Suprapubic skin (tissue), 4 donors: Measurements from ENCODE around the gene ATP6V0E1. TPM values are rescaled to one million over a fixed set of nuclear protein-coding genes. Genes with fewer than 3 reads are reported as not detected.
"Not testable (repeated sequence)": the region's sequence is repeated elsewhere in the genome, so short reads cannot be mapped to it uniquely, and the experiment has no call there.

ENCODE experiments used
- DNase-seq, 2 donors: peaks; one replicate each; pipeline ENCODE4 v3.0.0-alpha.2; 2019; ENCODE audit warnings: low spot score in 2 of 2
- H3K27ac ChIP-seq: fragments of 200-600 bp; sonication (generic); one replicate; pipeline ENCODE4 v1.5.1; 2019
- H3K27me3 ChIP-seq: fragments of 200-600 bp; sonication (generic); one replicate; pipeline ENCODE4 v1.5.1; 2019
- H3K36me3 ChIP-seq: fragments of 200-600 bp; sonication (generic); one replicate; pipeline ENCODE4 v1.5.1; 2019
- H3K4me1 ChIP-seq: fragments of 200-600 bp; sonication (generic); one replicate; pipeline ENCODE4 v1.5.1; 2019
- H3K4me3 ChIP-seq: fragments of 200-600 bp; sonication (generic); one replicate; pipeline ENCODE4 v1.5.1; 2019; ENCODE audit warnings: mild to moderate bottlenecking
- H3K9me3 ChIP-seq: fragments of 200-600 bp; sonication (generic); one replicate; pipeline ENCODE4 v1.5.1; 2019
- EP300 ChIP-seq: sonication (generic); formaldehyde crosslinking; IDR thresholded peaks from one replicate; pipeline ENCODE4 v1.6.1; 2017; ENCODE audit warnings: antibody characterized with exemption
- POLR2A ChIP-seq, 2 donors: fragments of 450-650 bp; IDR thresholded peaks; one replicate each; pipeline ENCODE4 v1.6.1; 2017; ENCODE audit warnings: antibody characterized with exemption in 2 of 2, mild to moderate bottlenecking in 2 of 2, moderate library complexity in 2 of 2
- POLR2AphosphoS5 ChIP-seq, 3 donors: sonication (generic); formaldehyde crosslinking; IDR thresholded peaks; one replicate each; pipeline ENCODE4 v1.6.1; 2017; ENCODE audit warnings: antibody characterized with exemption in 3 of 3
- WGBS: methylation state at CpG from one replicate; pipeline ENCODE4 v1.1.5; 2018; 5-methylcytosine and 5-hydroxymethylcytosine counted together
- total RNA-seq, 4 donors: library from RNA; depleted of rRNA; stranded (reverse); fragments of >200 nt; gene quantifications; one replicate each; pipeline ENCODE4 v1.1.0, GENCODE V29; 2016
- TF ChIP-seq, protein P1 (sequence below), 2 donors: fragments of 200-600 bp in 1 of 2; fragments of 450-650 bp in 1 of 2; sonication (generic) in 1 of 2; IDR thresholded peaks; one replicate each; pipeline ENCODE4 v1.5.1; 2016 to 2019; ENCODE audit warnings: antibody characterized with exemption in 2 of 2, mild to moderate bottlenecking in 1 of 2, moderate library complexity in 1 of 2

ATP6V0E1 gene
- total RNA-seq, 4 donors from 2014 or later, result 73.7 to 91.3 (median 82.1) TPM

DNA sequence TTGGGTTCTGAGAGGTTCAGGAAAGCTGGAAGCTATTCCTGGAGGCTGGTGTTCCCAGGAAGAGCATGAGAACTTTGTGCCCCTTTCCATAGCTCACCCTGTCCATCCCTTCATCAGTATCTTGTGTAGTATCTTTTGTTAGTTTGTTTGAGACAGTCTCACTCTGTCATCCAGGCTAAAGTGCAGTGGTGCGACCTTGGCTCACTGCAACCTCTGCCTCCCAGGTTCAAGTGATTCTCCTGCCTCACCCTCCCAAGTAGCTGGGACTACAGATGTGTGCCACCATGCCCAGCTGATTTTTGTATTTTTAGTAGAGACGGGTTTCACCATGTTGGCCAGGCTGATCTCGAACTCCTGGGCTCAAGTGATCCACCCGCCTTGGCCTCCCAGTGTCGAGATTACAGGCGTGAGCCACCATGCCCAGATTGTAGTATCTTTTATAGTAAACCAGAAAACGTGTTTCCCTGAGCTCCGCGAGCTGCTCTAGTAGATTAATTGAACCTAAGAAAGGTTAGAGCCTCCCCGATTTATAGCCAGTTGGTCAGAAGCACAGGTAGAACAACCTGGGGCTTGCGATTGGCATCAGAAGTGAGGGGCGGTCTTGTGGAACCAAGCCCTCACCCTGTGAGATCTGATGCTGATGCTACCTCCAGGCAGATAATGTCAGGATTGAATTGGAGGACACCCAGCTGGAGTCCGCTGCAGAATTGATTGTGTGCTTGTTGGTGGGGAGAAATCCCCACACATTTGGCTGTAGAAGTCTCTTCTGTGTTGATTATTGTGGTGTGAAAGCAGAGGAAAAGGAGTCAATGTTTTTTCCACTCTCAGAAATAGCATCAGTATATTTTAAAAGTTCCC, 32.3 kb downstream of the ATP6V0E1 start:
- no peaks in the 10 kb centered on the region for H3K9me3 ChIP-seq
- peaks cover 4% of the 10 kb centered on the region for H3K36me3 ChIP-seq
- H3K27ac ChIP-seq, result peak overlapping the region; percentile 59
- peak in 1 of 2 donors; percentile 43 for DNase-seq
- H3K4me1 ChIP-seq, result peaks cover 48% of the 10 kb centered on the region
- TF ChIP-seq, protein P1, sequence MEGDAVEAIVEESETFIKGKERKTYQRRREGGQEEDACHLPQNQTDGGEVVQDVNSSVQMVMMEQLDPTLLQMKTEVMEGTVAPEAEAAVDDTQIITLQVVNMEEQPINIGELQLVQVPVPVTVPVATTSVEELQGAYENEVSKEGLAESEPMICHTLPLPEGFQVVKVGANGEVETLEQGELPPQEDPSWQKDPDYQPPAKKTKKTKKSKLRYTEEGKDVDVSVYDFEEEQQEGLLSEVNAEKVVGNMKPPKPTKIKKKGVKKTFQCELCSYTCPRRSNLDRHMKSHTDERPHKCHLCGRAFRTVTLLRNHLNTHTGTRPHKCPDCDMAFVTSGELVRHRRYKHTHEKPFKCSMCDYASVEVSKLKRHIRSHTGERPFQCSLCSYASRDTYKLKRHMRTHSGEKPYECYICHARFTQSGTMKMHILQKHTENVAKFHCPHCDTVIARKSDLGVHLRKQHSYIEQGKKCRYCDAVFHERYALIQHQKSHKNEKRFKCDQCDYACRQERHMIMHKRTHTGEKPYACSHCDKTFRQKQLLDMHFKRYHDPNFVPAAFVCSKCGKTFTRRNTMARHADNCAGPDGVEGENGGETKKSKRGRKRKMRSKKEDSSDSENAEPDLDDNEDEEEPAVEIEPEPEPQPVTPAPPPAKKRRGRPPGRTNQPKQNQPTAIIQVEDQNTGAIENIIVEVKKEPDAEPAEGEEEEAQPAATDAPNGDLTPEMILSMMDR (IDR thresholded peaks at IDR 0.05), result no peak
- TF ChIP-seq POLR2AphosphoS5 (IDR thresholded peaks at IDR 0.05) (no peak), POLR2A (IDR thresholded peaks at IDR 0.05) (no peak), EP300 (no peak)
- no peak overlapping the region for H3K4me3 ChIP-seq
- WGBS, result 92% methylated on average over 13 of the region's 13 CpGs
- no peaks in the 10 kb centered on the region for H3K27me3 ChIP-seq

DNA sequence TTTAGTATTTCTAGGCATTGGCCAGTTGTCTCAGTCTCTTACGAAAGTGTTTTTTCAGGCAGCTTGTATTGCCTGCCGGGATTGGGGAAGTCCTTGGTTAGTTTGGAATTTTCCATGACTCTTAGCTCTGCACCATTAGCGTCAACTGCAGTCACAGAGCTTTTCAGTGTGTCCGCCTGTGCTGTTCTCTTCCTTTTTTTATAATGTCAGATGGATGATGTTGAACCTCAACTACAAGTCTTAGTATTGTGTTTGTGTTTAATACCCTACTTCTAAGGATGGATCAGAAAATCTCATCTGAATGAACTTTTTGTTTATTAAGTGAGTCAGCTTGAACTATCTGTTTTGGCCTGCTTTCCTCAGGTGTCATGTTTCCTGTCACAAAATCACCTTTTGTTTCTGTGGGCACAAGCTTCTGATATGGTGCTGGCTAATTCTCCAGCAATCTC, 33.1 kb downstream of the ATP6V0E1 start:
- H3K36me3 ChIP-seq, result peaks cover 12% of the 10 kb centered on the region
- no peaks in the 10 kb centered on the region for H3K9me3 ChIP-seq
- TF ChIP-seq EP300 (no peak), POLR2AphosphoS5 (IDR thresholded peaks at IDR 0.05) (no peak), POLR2A (IDR thresholded peaks at IDR 0.05) (no peak)
- TF ChIP-seq, protein P1 (IDR thresholded peaks at IDR 0.05), result no peak
- 42% methylated on average over 4 of the region's 4 CpGs for WGBS
- H3K27me3 ChIP-seq, result no peaks in the 10 kb centered on the region
- H3K27ac ChIP-seq, result peak overlapping the region; percentile 59
- DNase-seq, result peak in 1 of 2 donors; percentile 23
- peaks cover 40% of the 10 kb centered on the region for H3K4me1 ChIP-seq
- H3K4me3 ChIP-seq, result no peak overlapping the region

DNA sequence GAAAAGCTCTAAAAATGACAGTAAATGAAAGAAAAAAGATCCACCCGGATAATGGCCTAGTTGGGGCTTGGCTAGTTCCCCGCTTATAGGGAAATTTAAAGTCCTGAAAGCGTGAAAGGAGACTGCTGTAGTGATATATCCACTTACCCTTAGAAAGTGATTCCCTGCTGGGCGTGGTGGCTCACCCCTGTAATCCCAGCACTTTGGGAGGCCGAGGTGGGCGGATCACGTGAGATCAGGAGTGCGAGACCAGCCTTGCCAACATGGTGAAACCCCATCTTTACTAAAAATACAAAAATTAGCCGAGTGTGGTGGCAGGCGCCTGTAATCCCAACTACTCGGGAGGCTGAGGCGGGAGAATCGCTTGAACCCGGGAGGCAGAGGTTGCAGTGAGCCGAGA, 33.5 kb downstream of the ATP6V0E1 start:
- Histone ChIP-seq H3K4me1 (peaks cover 35% of the 10 kb centered on the region), H3K36me3 (peaks cover 15% of the 10 kb centered on the region), H3K27ac (peak overlapping the region; percentile 59)
- DNase-seq, H3K4me3 ChIP-seq, H3K9me3 ChIP-seq, H3K27me3 ChIP-seq: not testable (repeated sequence)
- WGBS, result 90% methylated on average over 15 of the region's 15 CpGs

DNA sequence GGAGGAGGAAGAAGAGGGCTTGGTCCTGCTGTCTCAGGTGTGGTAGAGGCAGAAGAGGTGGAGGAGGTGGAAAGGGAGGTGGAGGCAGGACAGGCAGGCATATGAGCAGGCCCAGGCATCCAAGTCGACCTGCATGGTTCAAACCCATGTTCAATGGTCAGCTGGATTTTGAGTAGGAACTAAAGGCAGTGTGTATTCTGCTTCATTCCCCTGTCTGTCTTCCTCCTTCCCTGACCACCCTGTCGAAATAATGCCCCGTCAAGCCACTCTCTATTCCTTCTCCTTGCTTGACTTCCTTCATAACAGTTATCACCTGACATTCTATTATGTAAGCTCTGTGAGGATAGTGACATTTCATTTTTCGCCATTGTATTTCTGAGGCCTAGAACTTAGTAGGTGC, 34.8 kb downstream of the ATP6V0E1 start:
- H3K27ac ChIP-seq, result no peak overlapping the region
- H3K9me3 ChIP-seq, result no peaks in the 10 kb centered on the region
- peaks cover 23% of the 10 kb centered on the region for H3K36me3 ChIP-seq
- DNase-seq, result peak in 1 of 2 donors; percentile 8
- no peak overlapping the region for H3K4me3 ChIP-seq
- no peak for TF ChIP-seq POLR2AphosphoS5 (IDR thresholded peaks at IDR 0.05)
- no peak for TF ChIP-seq POLR2A (IDR thresholded peaks at IDR 0.05)
- TF ChIP-seq, protein P1 (IDR thresholded peaks at IDR 0.05), result no peak
- no peak for TF ChIP-seq EP300
- WGBS, result 92% methylated on average over 4 of the region's 4 CpGs
- H3K4me1 ChIP-seq, result peaks cover 33% of the 10 kb centered on the region
- no peaks in the 10 kb centered on the region for H3K27me3 ChIP-seq

DNA sequence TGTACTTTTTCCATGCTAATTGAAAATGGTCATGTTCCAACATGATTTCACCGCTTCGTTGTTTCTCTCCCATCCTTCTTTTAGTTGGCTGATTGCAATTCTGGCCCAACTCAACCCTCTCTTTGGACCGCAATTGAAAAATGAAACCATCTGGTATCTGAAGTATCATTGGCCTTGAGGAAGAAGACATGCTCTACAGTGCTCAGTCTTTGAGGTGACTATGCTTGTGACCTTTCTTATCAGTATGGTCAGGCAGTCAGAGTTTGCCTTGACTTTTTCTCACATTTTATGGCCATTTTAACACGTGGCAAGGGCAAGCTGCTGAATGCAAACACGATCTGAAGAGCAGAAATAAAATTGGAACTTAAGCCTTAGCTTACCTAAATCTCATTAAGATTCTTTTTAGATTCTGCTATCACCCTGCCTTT, 36.6 kb downstream of the ATP6V0E1 start:
- no peak overlapping the region for H3K4me3 ChIP-seq
- no peak overlapping the region for H3K27ac ChIP-seq
- no peaks in the 10 kb centered on the region for H3K9me3 ChIP-seq
- H3K36me3 ChIP-seq, result peaks cover 23% of the 10 kb centered on the region
- no peaks in the 10 kb centered on the region for H3K27me3 ChIP-seq
- TF ChIP-seq POLR2A (IDR thresholded peaks at IDR 0.05) (no peak), POLR2AphosphoS5 (IDR thresholded peaks at IDR 0.05) (no peak), EP300 (no peak)
- TF ChIP-seq, protein P1 (IDR thresholded peaks at IDR 0.05), result no peak
- peaks cover 30% of the 10 kb centered on the region for H3K4me1 ChIP-seq
- peak in 1 of 2 donors; percentile 2 for DNase-seq
- WGBS, result 53% methylated on average over 5 of the region's 5 CpGs
